ENCODE measurements around the gene GPR107.
A peak's percentile ranks its signal among the peaks of the same experiment; 100 is the strongest.

Gene GPR107

GRCh38 chr9:130126721-130127433 is 73.2 kb downstream of the GPR107 start:
- no peak for TF ChIP-seq CTCF (IDR thresholded peaks at IDR 0.05; ENCODE audit: low read depth, low read length)
- no peak for DNase-seq (ENCODE audit: extremely low read depth, low read depth)

GRCh38 chr9:130128251-130128650 is 74.5 kb downstream of the GPR107 start:
- no peak for DNase-seq (ENCODE audit: extremely low read depth, low read depth)

GRCh38 chr9:130128733-130129431 is 75.2 kb downstream of the GPR107 start:
- peak; percentile 73 for DNase-seq (ENCODE audit: extremely low read depth, low read depth)
- no peak for TF ChIP-seq CTCF (IDR thresholded peaks at IDR 0.05; ENCODE audit: low read depth, low read length)

More at GRCh38 chr9:130128251-130128650, 74.5 kb downstream of the GPR107 start:
- no peak for TF ChIP-seq CTCF (IDR thresholded peaks at IDR 0.05; ENCODE audit: low read depth, low read length)

- TF ChIP-seq CTCF (IDR thresholded peaks at IDR 0.05; ENCODE audit: low read depth, low read length): no peak
- no peak for DNase-seq (ENCODE audit: extremely low read depth, low read depth)
Measured at GRCh38 chr9:130129432-130130061, 75.8 kb downstream of the GPR107 start.

- DNase-seq (ENCODE audit: extremely low read depth, low read depth): no peak
- no peak for TF ChIP-seq CTCF (IDR thresholded peaks at IDR 0.05; ENCODE audit: low read depth, low read length)
Measured at GRCh38 chr9:130132746-130133145, 79.0 kb downstream of the GPR107 start.

GRCh38 chr9:130137081-130137640 is 83.5 kb downstream of the GPR107 start:
- DNase-seq (ENCODE audit: extremely low read depth, low read depth): no peak

More at GRCh38 chr9:130137081-130137640, 83.5 kb downstream of the GPR107 start:
- no peak for TF ChIP-seq CTCF (IDR thresholded peaks at IDR 0.05; ENCODE audit: low read depth, low read length)

Measured in AG09319 (cell line).